HG03439 (cell line): Measurements from ENCODE around the gene ZRANB1.

Experiments used
- ATAC-seq: cut with Tn5 transposase; IDR thresholded peaks from one replicate; pipeline ENCODE4 v1.9.1; 2021; ENCODE audit warnings: mild to moderate bottlenecking, moderate library complexity; ENCODE audit not compliant: unreplicated experiment

The ZRANB1 gene

GRCh38 chr10:124918906-124919305 lies 23.0 kb upstream of the ZRANB1 start:
- no peak for ATAC-seq

- ATAC-seq, result no peak
Observed at GRCh38 chr10:124921261-124921660, 20.7 kb upstream of the ZRANB1 start.

- no peak for ATAC-seq
Observed at GRCh38 chr10:124923684-124924083, 18.2 kb upstream of the ZRANB1 start.

GRCh38 chr10:124926548-124926947 lies 15.4 kb upstream of the ZRANB1 start:
- ATAC-seq, result no peak

- no peak for ATAC-seq
Observed at GRCh38 chr10:124928087-124928486, 13.8 kb upstream of the ZRANB1 start.

DNA sequence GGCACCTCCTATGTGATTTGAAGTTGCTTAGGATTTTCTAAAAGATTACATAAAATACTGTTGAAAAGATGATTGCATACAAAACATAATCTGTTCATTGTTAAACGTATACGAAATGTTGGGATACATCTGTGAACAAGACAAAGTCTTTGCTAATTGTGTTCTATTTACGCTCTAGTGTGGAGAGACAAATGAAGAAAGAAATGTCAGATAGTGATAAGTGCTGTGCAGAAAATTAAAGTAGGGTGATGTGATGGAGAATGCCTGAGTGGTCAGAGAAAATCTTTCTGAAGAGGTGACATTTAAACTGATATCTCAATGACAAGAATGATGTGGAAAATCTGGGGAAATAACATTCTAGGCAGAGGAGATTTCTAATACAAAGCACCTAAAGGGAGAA lies 13.4 kb upstream of the ZRANB1 start:
- no peak for ATAC-seq

- no peak for ATAC-seq
Observed at GRCh38 chr10:124935946-124936345, 6.0 kb upstream of the ZRANB1 start.

GRCh38 chr10:124936813-124937212 lies 5.1 kb upstream of the ZRANB1 start:
- no peak for ATAC-seq

DNA sequence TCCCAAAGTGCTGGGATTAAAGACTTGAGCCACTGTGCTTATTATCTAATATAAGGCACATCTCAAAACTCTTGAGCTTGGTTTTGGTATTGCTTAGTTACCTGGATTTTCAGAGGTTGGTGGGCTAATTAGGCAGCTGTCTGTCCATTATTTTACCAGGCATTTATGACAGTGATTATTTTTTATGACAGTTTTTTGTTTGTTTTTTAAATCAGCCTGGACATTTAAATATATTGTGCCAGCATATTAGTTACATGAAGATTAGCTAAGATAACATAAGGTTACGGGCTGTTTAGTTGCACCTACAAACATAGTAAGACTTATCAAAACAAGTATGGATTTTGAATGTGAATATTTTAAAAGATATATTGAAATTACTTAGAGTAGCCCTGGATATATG lies 2.6 kb upstream of the ZRANB1 start:
- no peak for ATAC-seq

GRCh38 chr10:124942317-124943169 lies 620 bp downstream of the ZRANB1 start:
- ATAC-seq, result no peak

DNA sequence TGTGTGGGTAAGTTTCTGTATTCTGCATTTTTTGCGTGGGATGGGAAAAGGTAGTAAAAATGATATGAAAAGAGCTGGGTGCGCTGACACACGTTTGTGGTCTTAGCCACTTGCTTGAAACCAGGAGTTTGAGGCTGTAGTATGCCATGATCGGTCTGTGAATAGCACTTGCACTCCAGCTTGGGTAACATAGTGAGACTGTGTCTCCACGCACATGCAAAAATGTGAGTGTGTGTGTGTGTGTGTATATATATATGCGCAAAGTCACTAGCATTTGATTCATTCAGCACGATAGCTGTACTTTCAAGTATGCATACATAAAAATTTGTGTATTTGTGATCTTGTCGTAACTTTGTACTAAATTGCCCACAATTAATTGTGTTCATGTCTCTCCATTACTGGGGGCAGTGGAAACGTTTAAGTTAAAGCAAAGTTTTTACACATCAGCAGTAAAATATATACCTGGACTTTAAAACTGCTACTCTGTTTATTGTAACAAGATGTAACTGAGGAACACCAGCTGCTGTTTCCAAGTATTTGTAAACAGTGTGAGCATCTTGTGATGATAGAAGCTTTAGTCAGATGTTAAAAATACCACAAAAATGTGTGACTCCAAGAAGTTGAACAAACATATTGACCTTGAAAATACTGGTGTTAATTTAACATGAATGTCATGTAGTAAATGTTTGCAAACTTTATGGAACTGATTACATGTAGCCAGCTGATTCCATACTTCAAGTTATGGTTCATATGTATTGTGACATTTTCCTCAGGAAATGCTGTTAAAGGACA lies 1.6 kb downstream of the ZRANB1 start:
- no peak for ATAC-seq

DNA sequence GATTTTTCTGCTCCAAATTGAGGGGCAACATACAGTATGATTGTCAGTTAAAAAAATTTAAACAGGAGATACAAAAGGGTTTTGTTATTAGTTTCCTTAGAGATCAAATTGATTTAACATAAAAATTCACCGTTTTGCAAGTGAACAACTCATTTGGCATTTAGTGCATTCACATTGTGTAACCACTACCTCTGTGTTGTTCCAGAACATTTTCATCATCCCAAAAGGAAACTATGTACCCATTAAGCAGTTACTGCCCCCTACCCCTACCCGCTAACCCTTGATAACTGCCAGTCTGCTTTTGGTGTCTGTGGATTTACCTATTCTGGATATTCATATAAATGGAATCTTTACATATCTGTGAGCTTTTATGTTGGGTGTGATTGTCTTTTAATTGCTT lies 3.1 kb downstream of the ZRANB1 start:
- ATAC-seq, result no peak

- ATAC-seq, result no peak
Observed at GRCh38 chr10:124946945-124947344, 5.0 kb downstream of the ZRANB1 start.

GRCh38 chr10:124949543-124949942 lies 7.6 kb downstream of the ZRANB1 start:
- no peak for ATAC-seq

DNA sequence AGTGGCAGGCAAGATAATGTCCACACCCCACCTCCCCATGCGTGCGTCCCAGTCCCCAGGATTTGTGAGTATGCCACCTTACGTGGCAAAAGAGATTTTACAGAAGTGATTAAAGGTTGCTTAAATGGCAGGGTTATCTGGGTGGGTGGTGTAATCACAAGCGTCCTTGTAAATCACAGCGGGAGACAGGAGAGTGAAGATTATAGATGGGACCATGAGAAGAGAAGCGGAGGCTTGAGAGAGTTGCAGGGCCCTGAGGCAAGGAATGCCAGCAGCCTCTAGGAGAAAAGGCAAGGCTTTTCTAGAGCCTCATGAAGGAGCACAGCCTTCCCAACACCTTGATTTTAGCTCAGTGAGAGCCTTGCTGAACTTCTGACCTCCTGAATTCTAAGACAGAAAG lies 10.2 kb downstream of the ZRANB1 start:
- ATAC-seq, result no peak

DNA sequence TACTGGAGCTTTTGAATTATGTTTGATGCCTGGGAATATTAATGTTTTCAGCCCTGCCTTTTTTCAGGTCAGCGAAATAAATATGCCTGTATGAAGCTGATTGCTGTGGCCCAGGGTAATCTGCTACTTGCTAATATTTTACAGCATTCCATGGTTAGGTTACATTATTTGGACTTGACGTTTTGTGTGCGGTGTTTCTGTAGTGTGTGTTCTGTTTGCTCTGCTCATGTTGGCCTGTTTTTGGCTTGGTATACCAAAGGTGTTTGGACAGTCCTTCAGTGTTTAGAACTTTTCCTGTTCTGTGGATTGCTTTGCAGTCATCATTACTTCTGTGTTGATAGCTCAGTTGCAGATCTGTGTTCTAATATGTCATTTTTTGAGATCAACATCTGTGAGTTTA lies 11.5 kb downstream of the ZRANB1 start:
- ATAC-seq, result no peak

DNA sequence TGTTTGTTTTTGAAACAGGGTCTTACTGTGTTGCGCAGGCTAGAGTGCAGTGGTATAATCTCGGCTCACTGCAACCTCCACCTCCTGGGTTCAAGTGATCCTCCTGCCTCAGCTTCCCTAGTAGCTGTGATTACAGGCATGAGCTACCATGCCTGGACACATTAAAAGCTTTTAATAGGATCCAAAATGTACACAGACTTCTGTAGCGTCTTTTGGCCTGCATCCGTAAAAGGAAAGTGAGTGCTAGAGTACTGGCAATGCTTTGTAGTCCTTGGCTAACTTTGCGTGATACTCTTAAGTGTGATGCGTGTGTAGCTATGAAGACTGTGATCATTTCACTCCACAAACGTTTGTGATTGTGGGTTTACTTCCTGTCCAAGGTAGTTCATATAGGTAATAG lies 13.3 kb downstream of the ZRANB1 start:
- no peak for ATAC-seq

- ATAC-seq, result no peak
Observed at GRCh38 chr10:124955868-124956267, 13.9 kb downstream of the ZRANB1 start.

DNA sequence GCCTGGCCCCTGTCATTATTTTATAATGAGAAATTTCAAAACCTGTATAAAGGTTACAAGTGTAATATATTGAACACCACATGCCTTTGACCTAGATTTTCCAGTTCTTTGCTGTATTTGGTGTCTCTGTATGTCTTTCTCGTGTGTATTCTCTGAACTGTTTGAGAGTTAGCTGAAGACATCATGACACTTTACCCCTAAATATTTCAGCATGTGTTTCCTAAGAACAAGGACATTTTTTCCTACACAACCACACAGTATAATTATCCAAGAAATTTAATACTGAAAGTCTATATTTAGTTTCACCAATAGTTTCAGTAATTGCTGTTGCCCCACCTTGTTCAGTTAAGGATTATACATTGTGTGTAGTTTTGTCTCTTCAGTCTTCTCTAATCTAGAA lies 14.8 kb downstream of the ZRANB1 start:
- no peak for ATAC-seq

DNA sequence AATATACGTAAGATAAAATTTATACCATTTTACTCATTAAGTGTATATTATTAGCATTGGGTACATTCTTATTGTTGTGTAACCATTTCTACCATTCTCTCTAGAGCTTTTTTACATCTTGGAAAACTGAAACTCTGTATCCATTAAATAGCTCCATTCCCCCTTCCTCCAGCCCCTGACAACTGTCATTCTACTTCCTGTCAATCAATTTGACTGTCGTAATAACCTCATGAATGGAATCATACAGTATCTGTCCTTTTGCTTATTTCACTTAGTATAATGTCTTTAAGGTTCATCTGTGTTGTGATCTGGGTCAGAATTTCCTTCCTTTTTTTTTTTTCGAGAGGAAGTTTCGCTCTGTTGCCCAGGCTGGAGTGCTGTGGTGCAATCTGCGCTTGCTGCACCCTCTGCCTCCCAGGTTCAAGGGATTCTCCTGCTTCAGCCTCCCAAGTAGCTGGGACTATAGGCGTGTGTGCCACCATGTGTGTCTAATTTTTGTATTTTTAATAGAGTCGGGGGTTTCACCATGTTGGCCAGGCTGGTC lies 15.6 kb downstream of the ZRANB1 start:
- ATAC-seq, result no peak

DNA sequence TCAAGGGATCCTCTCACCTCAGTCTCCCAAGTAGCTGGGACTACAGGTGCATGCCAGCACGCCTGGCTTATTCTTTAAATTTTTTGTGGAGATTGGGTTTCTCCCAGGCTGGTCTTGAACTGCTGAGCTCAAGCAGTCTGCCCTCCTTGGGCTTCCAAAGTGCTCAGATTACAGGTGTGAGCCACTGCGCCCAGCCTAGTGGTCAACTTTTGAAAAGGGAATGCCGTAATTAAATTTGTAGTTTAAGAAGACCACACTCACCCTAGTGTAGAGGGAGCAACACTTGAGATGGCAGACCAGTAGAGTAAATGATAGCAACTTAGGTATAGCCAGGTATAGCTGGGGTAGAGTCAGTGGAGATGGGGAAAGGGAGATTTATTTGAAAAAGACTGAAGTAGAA lies 17.6 kb downstream of the ZRANB1 start:
- no peak for ATAC-seq

DNA sequence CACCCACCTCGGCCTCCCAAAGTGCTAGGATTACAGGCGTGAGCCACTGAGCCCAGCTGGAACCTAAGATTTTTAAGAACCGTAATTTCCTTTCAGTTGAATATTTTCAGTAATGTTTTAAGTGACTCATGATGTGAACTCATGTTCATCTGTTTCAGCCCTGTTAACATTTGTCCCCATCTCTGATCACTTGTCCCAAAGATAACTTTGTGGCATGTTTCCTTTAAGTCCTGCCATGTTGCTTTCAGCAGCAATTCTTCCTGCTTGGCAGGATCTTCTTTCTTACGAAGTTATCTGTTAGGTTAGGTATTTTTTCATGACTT lies 19.3 kb downstream of the ZRANB1 start:
- no peak for ATAC-seq
